H9 (cell line): ENCODE results near the gene PRKCZ. TPM values are rescaled to one million over a fixed set of nuclear protein-coding genes. Genes with fewer than 3 reads are reported as not detected.

Source experiments
- DNase-seq: peaks from one replicate; pipeline ENCODE4 v3.0.0-alpha.2; 2017
- H2AFZ ChIP-seq: one replicate; pipeline ENCODE4 v1.6.1; 2013; ENCODE audit warnings: mild to moderate bottlenecking, low read length, control low read depth, moderate library complexity
- H2AK5ac ChIP-seq: 2 replicates; pipeline ENCODE4 v1.6.1; 2013; ENCODE audit warnings: low read length, control low read depth, mixed read lengths; ENCODE audit not compliant: insufficient read length
- H2BK120ac ChIP-seq: one replicate; pipeline ENCODE4 v1.6.1; 2013; ENCODE audit warnings: low read depth, mild to moderate bottlenecking, low read length, control low read depth, inconsistent platforms; ENCODE audit not compliant: poor library complexity, severe bottlenecking
- H2BK12ac ChIP-seq: 2 replicates; pipeline ENCODE4 v1.6.1; 2013; ENCODE audit warnings: low read length, control low read depth, mixed read lengths, low read depth; ENCODE audit not compliant: insufficient read length
- H2BK15ac ChIP-seq: 2 replicates; pipeline ENCODE4 v1.6.1; 2013; ENCODE audit warnings: low read depth, low read length, control low read depth
- H2BK20ac ChIP-seq: one replicate; pipeline ENCODE4 v1.6.1; 2013; ENCODE audit warnings: low read depth, mild to moderate bottlenecking, low read length, control low read depth, inconsistent platforms; ENCODE audit not compliant: poor library complexity, severe bottlenecking
- H2BK5ac ChIP-seq: 2 replicates; pipeline ENCODE4 v1.6.1; 2013; ENCODE audit warnings: low read length, control low read depth, mixed read lengths; ENCODE audit not compliant: insufficient read length
- H3K14ac ChIP-seq: 2 replicates; pipeline ENCODE4 v1.6.1; 2013; ENCODE audit warnings: low read length, control low read depth; ENCODE audit not compliant: insufficient read depth
- H3K18ac ChIP-seq: 2 replicates; pipeline ENCODE4 v1.6.1; 2013; ENCODE audit warnings: low read depth, mild to moderate bottlenecking, mixed read lengths, low read length, control low read depth; ENCODE audit not compliant: insufficient read length
- H3K23ac ChIP-seq: 2 replicates; pipeline ENCODE4 v1.6.1; 2013; ENCODE audit warnings: low read length, control low read depth, mixed read lengths, low read depth; ENCODE audit not compliant: insufficient read length
- H3K23me2 ChIP-seq: 2 replicates; pipeline ENCODE4 v1.6.1; 2013; ENCODE audit warnings: low read depth, mild to moderate bottlenecking, mixed read lengths, low read length, control low read depth; ENCODE audit not compliant: insufficient read length, poor library complexity, severe bottlenecking
- H3K27ac ChIP-seq: 2 replicates; pipeline ENCODE4 v1.5.1; 2013; ENCODE audit warnings: low read length, control low read depth, mixed read lengths, low read depth; ENCODE audit not compliant: insufficient read length
- H3K27me3 ChIP-seq: 2 replicates; pipeline ENCODE4 v1.6.1; 2013; ENCODE audit warnings: low read length, control low read depth, inconsistent platforms; ENCODE audit not compliant: insufficient read depth
- H3K4ac ChIP-seq: 2 replicates; pipeline ENCODE4 v1.6.1; 2013; ENCODE audit warnings: low read depth, mild to moderate bottlenecking, control low read depth, inconsistent platforms, low read length, moderate library complexity
- H3K4me1 ChIP-seq: 2 replicates; pipeline ENCODE4 v1.6.1; 2013; ENCODE audit warnings: low read length, control low read depth, inconsistent platforms; ENCODE audit not compliant: insufficient read depth
- H3K4me2 ChIP-seq: 2 replicates; pipeline ENCODE4 v1.6.1; 2013; ENCODE audit warnings: low read length, control low read depth, mixed read lengths; ENCODE audit not compliant: insufficient read length, insufficient read depth
- H3K56ac ChIP-seq: 2 replicates; pipeline ENCODE4 v1.6.1; 2013; ENCODE audit warnings: low read depth, mild to moderate bottlenecking, mixed read lengths, low read length, control low read depth; ENCODE audit not compliant: insufficient read length
- H3K79me1 ChIP-seq: 2 replicates; pipeline ENCODE4 v1.6.1; 2013; ENCODE audit warnings: low read depth, mild to moderate bottlenecking, moderate library complexity, low read length, control low read depth, inconsistent platforms; ENCODE audit not compliant: insufficient read depth, poor library complexity, severe bottlenecking
- H3K79me2 ChIP-seq: 2 replicates; pipeline ENCODE4 v1.6.1; 2013; ENCODE audit warnings: low read length, control low read depth, inconsistent platforms; ENCODE audit not compliant: insufficient read depth
- H3K9ac ChIP-seq: 2 replicates; pipeline ENCODE4 v1.6.1; 2013; ENCODE audit warnings: low read length, control low read depth, mixed read lengths; ENCODE audit not compliant: insufficient read length; ENCODE audit errors: extremely low read depth
- H3K9me3 ChIP-seq: one replicate; pipeline ENCODE4 v1.6.1; 2013; ENCODE audit warnings: low read depth, low read length, inconsistent platforms; ENCODE audit not compliant: control insufficient read depth
- H3T11ph ChIP-seq: one replicate; pipeline ENCODE4 v1.6.1; 2013; ENCODE audit warnings: mild to moderate bottlenecking, low read length, control low read depth, inconsistent platforms
- H4K20me1 ChIP-seq: one replicate; pipeline ENCODE4 v1.6.1; 2013; ENCODE audit not compliant: control insufficient read depth, insufficient read length, insufficient read depth
- H4K5ac ChIP-seq: 2 replicates; pipeline ENCODE4 v1.6.1; 2013; ENCODE audit warnings: low read depth, mild to moderate bottlenecking, mixed read lengths, low read length, control low read depth; ENCODE audit not compliant: insufficient read length
- H4K8ac ChIP-seq: replicated peaks from 2 replicates; pipeline ENCODE4 v1.6.1; 2013; ENCODE audit warnings: low read length, control low read depth, mixed read lengths, low read depth; ENCODE audit not compliant: insufficient read length
- H4K91ac ChIP-seq: 2 replicates; pipeline ENCODE4 v1.6.1; 2013; ENCODE audit warnings: low read depth, mild to moderate bottlenecking, moderate library complexity, mixed read lengths, low read length, control low read depth; ENCODE audit not compliant: insufficient read length
- H3K27ac Mint-ChIP-seq, 3 experiments: 2 replicates in 2 of 3; 3 replicates in 1 of 3; pipeline ENCODE4 v1.8.0; 2020 to 2021; ENCODE audit warnings: mixed read lengths in 3 of 3, mild to moderate bottlenecking in 1 of 3, moderate library complexity in 1 of 3
- H3K27me3 Mint-ChIP-seq: 2 replicates; pipeline ENCODE4 v1.8.0; 2021; ENCODE audit warnings: low read depth, mild to moderate bottlenecking, moderate library complexity, mixed read lengths
- H3K36me3 Mint-ChIP-seq, 3 experiments: 2 replicates in 2 of 3; 3 replicates in 1 of 3; pipeline ENCODE4 v1.8.0; 2020 to 2021; ENCODE audit warnings: low read depth in 3 of 3, mixed read lengths in 3 of 3; ENCODE audit not compliant: insufficient read depth in 1 of 3
- H3K4me1 Mint-ChIP-seq, 2 experiments: 2 replicates each; pipeline ENCODE4 v1.8.0; 2020; ENCODE audit warnings: mixed read lengths in 2 of 2
- H3K4me3 Mint-ChIP-seq, 2 experiments: 2 replicates in 1 of 2; 3 replicates in 1 of 2; pipeline ENCODE4 v1.8.0; 2020 to 2021; ENCODE audit warnings: mild to moderate bottlenecking in 2 of 2, mixed read lengths in 2 of 2, moderate library complexity in 1 of 2
- H3K9me3 Mint-ChIP-seq, 2 experiments: 2 replicates in 1 of 2; 3 replicates in 1 of 2; pipeline ENCODE4 v1.8.0; 2020; ENCODE audit warnings: mild to moderate bottlenecking in 2 of 2, mixed read lengths in 2 of 2, moderate library complexity in 1 of 2
- CTCF ChIP-seq: fragments of 200-600 bp; sonication (generic); conservative IDR thresholded peaks from 3 replicates; pipeline ENCODE4 v1.8.0; 2021; ENCODE audit warnings: antibody characterized with exemption, mild to moderate bottlenecking
- WGBS: extraction: QIAGEN DNeasy Blood & Tissue Kit; methylation state at CpG from one replicate; pipeline ENCODE4 v1.1.7; 2013; ENCODE audit warnings: missing lambda C conversion rate, low lambda C conversion rate, mixed read lengths; ENCODE audit not compliant: insufficient read length; ENCODE audit errors: extremely low coverage; 5-methylcytosine and 5-hydroxymethylcytosine counted together
- total RNA-seq: library from RNA; stranded (reverse); gene quantifications from 2 replicates; pipeline ENCODE4 v1.2.1, GENCODE V29; 2021

Gene PRKCZ
- total RNA-seq, 1 experiment from 2014 or later: 48.4 TPM

DNA sequence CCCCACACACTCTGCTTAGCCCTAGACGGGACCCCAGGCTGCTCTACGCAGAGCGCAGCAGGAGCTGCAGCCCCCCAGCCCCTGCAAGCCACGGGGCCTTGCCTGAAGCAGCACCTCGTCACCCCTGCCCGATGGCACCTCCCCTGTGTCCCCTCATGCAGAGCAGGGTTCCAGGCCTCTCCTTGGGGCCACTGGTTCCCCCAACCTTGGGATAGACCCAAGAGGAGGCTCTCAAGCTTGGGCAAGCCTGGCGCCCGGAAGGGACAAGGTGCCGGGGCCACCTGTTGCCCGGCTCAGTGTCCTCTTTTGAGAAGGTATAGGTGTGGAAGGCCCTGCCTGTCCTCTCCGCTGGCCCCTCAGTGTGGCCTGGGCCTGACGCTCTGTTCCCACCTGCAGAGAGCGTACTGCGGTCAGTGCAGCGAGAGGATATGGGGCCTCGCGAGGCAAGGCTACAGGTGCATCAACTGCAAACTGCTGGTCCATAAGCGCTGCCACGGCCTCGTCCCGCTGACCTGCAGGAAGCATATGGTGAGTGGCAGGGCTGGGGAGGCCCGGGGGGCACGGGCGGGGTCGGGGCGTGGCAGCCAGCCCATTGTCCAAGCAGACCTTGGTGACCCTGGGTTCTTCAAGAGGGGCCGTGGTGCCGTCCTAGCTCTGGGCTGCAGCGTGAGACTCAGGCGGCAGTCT is 93.7 kb downstream of the PRKCZ start:
- Histone ChIP-seq H4K91ac (no peak overlapping the region), H2AFZ (no peak overlapping the region), H3K14ac (no peak overlapping the region; the same call in 1 of the 2 replicates), H3K79me1 (no peaks in the 10 kb centered on the region), H3K23me2 (no peaks in the 10 kb centered on the region), H2AK5ac (no peak overlapping the region), H3K9ac (no peak overlapping the region), H3K9me3 (no peaks in the 10 kb centered on the region), H2BK20ac (no peak overlapping the region), H4K8ac (no peak overlapping the region), H4K20me1 (peaks cover 2% of the 10 kb centered on the region), H3K27ac (no peak overlapping the region), H3K4me1 (no peaks in the 10 kb centered on the region), H3K18ac (no peak overlapping the region), H2BK15ac (no peak overlapping the region), H3K4me2 (no peak overlapping the region), H3K79me2 (no peaks in the 10 kb centered on the region), H4K5ac (no peak overlapping the region), H3K4ac (no peak overlapping the region), H3K23ac (no peak overlapping the region), H2BK12ac (no peak overlapping the region), H3T11ph (no peak overlapping the region), H2BK5ac (no peak overlapping the region), H3K27me3 (no peaks in the 10 kb centered on the region; the same call in 1 of the 2 replicates), H3K56ac (no peak overlapping the region), H2BK120ac (no peak overlapping the region)
- Mint-ChIP-seq H3K36me3 (peaks cover 0 to 17% (median 1%) of the 10 kb centered on the region in 3 experiments; a peak in 3 of 7 replicates), H3K4me1 (peaks cover 0 to 2% of the 10 kb centered on the region in 2 experiments; a peak in 2 of 4 replicates), H3K9me3 (no peaks in the 10 kb centered on the region), H3K27me3 (no peaks in the 10 kb centered on the region), H3K27ac (no peak overlapping the region), H3K4me3 (no peak overlapping the region)
- WGBS: no CpG with 5 or more reads among the region's 30 CpGs
- no peak for TF ChIP-seq CTCF
- DNase-seq: no peak
